CD4-positive, alpha-beta T cell treated with Interleukin-1 beta for 1 hour (primary cell): ENCODE data around the gene HARBI1.

Experiments
- DNase-seq, 2 donors: peaks; one replicate each; pipeline ENCODE4 v3.0.0-alpha.2; 2020 to 2022

The HARBI1 gene

DNA sequence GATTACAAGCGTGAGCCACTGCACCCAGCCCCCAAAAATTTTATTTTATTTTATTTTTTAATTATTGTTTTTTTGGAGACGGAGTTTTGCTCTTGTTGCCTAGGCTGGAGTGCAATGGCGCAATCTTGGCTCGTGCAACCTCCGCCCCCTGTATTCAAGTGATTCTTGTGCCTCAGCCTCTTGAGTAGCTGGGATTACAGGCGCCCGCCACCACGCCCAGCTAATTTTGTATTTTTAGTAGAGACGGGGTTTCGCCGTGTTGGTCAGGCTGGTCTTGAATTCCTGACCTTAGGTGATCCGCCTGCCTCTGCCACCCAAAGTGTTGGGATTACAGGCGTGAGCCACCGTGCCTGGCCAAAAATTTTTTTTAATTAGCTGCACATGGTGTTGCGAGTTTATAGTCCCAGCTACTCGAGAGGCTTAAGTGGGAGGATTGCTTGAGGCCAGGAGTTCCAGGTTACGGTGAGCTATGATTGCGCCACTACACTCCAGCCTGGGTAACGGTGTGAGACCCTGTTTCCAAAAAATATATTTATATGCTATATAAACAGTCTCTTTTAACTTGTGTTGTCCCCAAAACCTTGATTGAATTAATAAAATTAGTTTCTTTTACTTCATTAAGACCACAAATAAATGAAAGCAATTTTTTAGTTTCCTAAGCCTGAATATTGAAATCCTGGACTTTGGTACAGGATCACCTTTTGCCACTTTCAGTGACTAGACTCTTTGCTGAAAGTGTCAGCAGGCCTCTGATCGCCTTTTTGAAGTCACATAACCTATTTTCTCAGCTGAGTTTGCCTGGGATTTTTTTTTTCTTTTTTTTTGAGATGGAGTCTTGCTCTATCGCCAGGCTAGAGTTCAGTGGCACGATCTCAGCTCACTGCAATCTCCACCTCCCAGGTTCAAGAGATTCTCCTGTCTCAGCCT is 16.5 kb upstream of the HARBI1 start:
- DNase-seq, result no peak

- no peak for DNase-seq
Observed at GRCh38 chr11:46632502-46632901, 15.5 kb upstream of the HARBI1 start.

GRCh38 chr11:46631676-46632075 is 14.6 kb upstream of the HARBI1 start:
- DNase-seq, result no peak

DNA sequence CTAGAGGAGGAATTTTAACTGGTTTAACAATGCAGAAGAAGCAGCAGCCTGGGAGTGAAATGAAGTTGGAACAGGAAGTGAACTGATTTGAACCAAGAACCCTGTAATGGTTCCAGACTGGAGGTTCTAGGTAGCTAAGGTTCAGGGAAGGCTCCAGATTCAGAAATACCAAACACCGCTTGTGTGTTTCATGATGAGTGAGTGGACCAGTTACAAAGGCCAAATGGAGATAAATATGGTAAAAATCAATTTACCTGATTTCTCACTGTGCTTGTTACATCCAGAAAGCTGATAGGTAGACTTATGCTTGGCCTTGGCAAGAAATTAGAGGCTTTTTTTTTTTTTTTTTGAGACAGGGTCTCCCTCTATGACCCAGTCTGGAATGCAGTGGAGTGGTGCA is 13.2 kb upstream of the HARBI1 start:
- DNase-seq, result no peak

DNA sequence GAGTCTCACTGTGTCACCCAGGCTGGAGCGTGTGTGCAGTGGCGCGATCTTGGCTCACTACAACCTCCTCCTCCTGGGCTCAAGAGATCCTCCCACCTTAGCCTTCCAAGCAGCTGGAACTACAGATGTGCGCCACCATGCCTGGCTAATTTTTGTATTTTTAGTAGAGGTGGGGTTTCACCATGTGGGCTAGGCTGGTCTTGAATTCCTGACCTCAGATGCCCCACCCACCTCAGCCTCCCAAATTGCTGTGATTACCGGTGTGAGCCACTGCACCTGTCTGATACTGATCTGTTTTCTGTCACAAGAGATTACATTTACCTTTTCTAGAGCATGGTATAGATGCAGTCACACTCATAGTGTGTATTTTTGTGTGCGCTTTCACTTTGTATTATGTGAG is 11.9 kb upstream of the HARBI1 start:
- no peak for DNase-seq

- DNase-seq, result no peak
Observed at GRCh38 chr11:46625406-46625805, 8.4 kb upstream of the HARBI1 start.

DNA sequence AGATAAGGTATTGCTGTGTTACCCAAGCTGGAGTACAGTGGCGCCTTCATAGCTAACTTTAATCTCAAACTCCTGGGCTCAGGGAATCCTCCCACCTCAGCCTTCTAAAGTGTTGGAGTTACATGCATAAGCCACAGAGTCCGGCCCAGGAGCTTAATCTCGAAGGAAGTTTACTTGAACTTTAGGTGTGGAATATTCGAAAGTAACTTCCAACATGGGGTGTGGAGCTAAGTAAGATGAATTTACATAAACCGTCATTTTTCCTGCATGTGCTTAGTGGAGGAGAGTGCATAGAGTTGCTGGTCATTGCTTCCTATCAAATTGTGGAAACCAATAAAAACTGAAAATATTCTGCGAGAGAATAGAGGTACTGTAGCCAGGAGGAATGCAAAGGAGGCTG is 1.8 kb upstream of the HARBI1 start:
- DNase-seq, result no peak

DNA sequence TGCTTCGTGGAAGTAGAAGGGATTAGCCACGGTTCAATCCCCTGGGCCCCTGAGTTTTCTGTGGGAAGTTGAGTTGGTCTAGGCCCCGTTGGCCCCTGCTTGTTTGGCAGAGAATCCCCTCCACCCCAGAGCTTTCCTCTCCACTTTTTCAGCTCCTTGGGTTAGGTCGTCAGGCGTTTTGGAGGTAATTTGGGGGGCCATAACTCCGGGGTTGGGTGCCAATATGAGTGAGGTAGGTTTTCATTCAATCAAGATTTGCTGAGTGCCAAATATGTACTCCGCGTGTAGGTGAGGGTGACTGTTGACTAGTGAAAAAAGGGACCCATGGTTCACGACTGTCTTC is 916 bp upstream of the HARBI1 start:
- no peak for DNase-seq

DNA sequence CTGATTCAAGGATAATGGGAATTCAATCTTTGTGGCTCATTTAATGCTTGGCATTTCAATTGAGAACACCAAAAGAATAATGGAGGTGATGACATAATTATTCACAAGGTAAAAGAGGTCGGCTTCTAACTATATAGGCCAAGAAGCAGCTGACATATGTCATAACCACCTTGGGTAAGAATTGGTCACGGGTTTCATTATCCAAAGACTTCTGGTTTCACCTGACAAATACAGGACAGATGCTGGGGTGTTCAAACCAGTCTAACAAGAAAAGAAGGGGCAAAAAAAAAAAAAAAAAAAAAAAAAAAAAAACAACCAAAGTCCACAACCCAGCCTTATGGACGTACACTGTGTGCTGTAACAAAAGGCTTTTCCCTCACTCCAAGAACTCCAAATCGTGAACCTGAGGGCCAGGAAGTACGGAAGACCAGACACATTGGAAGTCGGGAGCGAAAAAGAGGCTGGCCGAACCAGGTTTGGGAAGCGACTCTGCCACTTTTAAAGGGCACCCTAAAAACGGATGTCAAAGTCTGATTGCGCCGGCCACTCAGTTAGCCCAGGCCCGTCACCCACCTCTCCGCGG is 385 bp downstream of the HARBI1 start:
- peak in 1 of 2 donors; percentile 31 for DNase-seq

GRCh38 chr11:46615756-46616155 is 1.3 kb downstream of the HARBI1 start:
- DNase-seq, result no peak

DNA sequence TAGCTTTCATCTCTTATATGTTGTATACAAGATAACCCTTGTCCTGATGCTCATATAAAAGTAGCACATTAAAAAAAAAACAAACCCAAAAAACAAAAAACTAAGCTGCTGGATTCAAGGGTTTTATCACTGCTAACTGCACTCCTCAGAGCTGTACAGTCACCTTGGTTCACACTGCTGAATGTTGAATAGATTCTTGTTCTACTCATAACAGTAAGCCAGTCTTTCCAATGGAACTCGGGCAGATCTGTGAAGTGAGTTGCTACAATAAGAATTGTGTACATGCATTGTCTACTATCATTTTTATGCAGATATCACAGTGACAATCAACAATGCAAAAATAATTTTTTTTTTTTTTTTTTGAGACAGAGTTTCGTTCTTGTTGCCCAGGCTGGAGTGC is 4.7 kb downstream of the HARBI1 start:
- no peak for DNase-seq

- no peak for DNase-seq
Observed at GRCh38 chr11:46611526-46612304, 5.3 kb downstream of the HARBI1 start.

DNA sequence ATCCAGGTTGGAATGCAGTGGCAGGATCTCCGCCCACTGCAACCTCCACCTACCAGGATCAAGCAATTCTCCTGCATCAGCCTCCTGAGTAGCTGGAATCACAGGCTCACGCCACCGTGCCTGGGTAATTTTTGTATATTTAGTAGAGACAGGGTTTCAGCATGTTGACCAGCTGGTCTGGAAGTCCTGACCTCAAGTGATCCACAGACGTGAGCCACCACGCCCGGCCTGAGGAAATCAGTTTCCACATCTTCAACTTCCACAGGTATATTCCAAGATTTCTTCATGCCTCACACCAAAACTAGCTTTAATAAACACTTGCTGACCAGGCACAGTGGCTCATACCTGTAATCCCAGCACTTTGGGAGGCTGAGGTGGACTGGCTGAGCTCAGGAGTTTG is 7.6 kb downstream of the HARBI1 start:
- no peak for DNase-seq

GRCh38 chr11:46607516-46607915 is 9.5 kb downstream of the HARBI1 start:
- DNase-seq, result no peak

DNA sequence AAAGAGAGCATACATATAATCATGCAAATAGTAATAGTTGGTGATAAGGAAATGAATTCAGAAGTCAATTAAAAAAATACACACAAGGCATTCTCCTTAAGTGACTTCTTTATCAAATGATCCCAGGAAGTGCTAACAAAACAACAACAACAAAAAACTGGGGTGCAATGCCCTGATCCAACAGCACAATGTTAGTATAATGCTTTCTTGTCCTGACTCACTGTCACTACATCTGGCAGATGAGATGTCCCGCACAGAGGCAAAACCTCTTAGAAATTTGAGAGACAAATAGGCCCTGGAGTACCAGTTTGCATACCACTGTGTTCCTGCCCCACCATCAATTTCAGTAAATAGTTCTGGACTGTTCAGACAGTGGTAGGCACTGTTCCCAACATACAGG is 12.2 kb downstream of the HARBI1 start:
- DNase-seq, result no peak

- no peak for DNase-seq
Observed at GRCh38 chr11:46603704-46604308, 13.2 kb downstream of the HARBI1 start.

DNA sequence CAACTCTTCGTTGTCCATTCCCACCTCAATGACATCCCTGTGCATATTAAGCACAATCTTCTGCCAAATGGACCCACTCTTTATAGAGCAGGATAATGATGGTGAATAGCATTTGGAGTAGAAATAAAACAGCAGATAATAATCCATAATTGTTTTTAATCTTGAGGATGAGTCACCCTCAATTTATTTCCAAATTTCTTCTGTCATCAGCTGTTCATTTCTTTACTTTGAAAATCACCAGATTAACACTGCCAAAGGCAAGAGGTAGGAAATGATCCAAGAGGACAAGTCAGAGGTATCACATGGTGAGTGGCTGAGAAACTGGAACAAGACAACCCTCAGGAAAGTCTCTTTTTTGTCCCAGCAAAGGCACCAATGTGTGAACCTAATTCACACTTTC is 15.9 kb downstream of the HARBI1 start:
- no peak for DNase-seq

GRCh38 chr11:46600194-46600960 is 16.6 kb downstream of the HARBI1 start:
- no peak for DNase-seq

GRCh38 chr11:46599340-46600193 is 17.5 kb downstream of the HARBI1 start:
- no peak for DNase-seq

- DNase-seq, result no peak
Observed at GRCh38 chr11:46597609-46598219, 19.3 kb downstream of the HARBI1 start.

GRCh38 chr11:46597155-46597554 is 19.9 kb downstream of the HARBI1 start:
- no peak for DNase-seq
